ENCODE results near the gene CYP3A5. TPM values are rescaled to one million over a fixed set of nuclear protein-coding genes. Genes with fewer than 3 reads are reported as not detected.

Gene CYP3A5
- total and polyA plus RNA-seq, 2 of the 13 experiments (the other 11 are each of a cell fraction or from before 2014, with no cell fraction given): 5.7 to 9.3 TPM

DNA sequence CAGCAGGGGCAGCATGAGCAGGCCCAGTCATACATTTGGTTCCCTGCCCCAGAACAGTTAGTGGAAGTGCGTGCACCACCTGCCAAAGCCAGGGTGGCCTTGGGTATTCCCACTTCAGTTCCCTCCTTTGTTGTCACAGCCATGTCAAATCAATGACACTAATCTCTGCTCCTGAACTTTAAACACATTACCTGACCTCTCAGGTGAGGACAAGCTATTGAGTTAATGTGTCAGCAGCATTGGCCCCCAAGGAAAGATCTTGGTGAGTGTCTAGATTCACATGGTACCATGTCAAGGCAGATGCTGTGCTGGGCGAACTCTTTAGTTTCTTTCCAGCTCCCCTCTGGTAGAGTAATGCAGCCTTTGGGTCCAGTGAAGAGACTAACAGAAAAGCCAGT, 2.1 kb downstream of the CYP3A5 start (continued):
- TF ChIP-seq, protein P1, sequence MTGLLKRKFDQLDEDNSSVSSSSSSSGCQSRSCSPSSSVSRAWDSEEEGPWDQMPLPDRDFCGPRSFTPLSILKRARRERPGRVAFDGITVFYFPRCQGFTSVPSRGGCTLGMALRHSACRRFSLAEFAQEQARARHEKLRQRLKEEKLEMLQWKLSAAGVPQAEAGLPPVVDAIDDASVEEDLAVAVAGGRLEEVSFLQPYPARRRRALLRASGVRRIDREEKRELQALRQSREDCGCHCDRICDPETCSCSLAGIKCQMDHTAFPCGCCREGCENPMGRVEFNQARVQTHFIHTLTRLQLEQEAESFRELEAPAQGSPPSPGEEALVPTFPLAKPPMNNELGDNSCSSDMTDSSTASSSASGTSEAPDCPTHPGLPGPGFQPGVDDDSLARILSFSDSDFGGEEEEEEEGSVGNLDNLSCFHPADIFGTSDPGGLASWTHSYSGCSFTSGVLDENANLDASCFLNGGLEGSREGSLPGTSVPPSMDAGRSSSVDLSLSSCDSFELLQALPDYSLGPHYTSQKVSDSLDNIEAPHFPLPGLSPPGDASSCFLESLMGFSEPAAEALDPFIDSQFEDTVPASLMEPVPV (CRISPR knock-in tag; IDR thresholded peaks at IDR 0.05): no peak
- TF ChIP-seq KDM5A (IDR thresholded peaks at IDR 0.05; ENCODE audit: borderline replicate concordance, low read length) (no peak), HOXD1 (CRISPR knock-in tag; IDR thresholded peaks at IDR 0.05) (peak; percentile 88), SP1 (IDR thresholded peaks at IDR 0.05) (no peak), SP1 (CRISPR knock-in tag; IDR thresholded peaks at IDR 0.05) (no peak), SYNCRIP (IDR thresholded peaks at IDR 0.05; ENCODE audit: insufficient read depth, low read depth, low read length) (no peak), POLR2A (IDR thresholded peaks at IDR 0.05; ENCODE audit: insufficient read depth in 1 of 2, low read depth in 2 of 2, low read length in 2 of 2) (no peak), ZFP62 (CRISPR knock-in tag; IDR thresholded peaks at IDR 0.05) (no peak), MYNN (CRISPR knock-in tag; IDR thresholded peaks at IDR 0.05; ENCODE audit: low read depth) (no peak), ZC3H13 (CRISPR knock-in tag; IDR thresholded peaks at IDR 0.05) (no peak), ZNF614 (CRISPR knock-in tag; IDR thresholded peaks at IDR 0.05; ENCODE audit: borderline replicate concordance) (no peak), TP53 (CRISPR knock-in tag; conservative IDR thresholded peaks at IDR 0.05) (0 out of 2 replicates have a peak, but pooled peaks have one; percentile 61), ZMYM2 (CRISPR knock-in tag; IDR thresholded peaks at IDR 0.05) (0 out of 2 replicates have a peak, but pooled peaks have one; percentile 67), GABPA (IDR thresholded peaks at IDR 0.05; ENCODE audit: low read depth, low read length) (no peak), GABPA (CRISPR knock-in tag; IDR thresholded peaks at IDR 0.05; ENCODE audit: low read depth) (peak; percentile 56), CEBPG (CRISPR knock-in tag; IDR thresholded peaks at IDR 0.05) (no peak; the same call in 1 of the 2 replicates), SP5 (CRISPR knock-in tag; IDR thresholded peaks at IDR 0.05; ENCODE audit: borderline replicate concordance, low read depth) (peak; percentile 58; the same call in 1 of the 2 replicates), KDM6A (CRISPR knock-in tag; IDR thresholded peaks at IDR 0.05; ENCODE audit: low read depth) (no peak), SIX1 (CRISPR knock-in tag; IDR thresholded peaks at IDR 0.05; ENCODE audit: borderline replicate concordance) (peak; percentile 57; the same call in 1 of the 2 replicates)
- TF ChIP-seq, protein P2, sequence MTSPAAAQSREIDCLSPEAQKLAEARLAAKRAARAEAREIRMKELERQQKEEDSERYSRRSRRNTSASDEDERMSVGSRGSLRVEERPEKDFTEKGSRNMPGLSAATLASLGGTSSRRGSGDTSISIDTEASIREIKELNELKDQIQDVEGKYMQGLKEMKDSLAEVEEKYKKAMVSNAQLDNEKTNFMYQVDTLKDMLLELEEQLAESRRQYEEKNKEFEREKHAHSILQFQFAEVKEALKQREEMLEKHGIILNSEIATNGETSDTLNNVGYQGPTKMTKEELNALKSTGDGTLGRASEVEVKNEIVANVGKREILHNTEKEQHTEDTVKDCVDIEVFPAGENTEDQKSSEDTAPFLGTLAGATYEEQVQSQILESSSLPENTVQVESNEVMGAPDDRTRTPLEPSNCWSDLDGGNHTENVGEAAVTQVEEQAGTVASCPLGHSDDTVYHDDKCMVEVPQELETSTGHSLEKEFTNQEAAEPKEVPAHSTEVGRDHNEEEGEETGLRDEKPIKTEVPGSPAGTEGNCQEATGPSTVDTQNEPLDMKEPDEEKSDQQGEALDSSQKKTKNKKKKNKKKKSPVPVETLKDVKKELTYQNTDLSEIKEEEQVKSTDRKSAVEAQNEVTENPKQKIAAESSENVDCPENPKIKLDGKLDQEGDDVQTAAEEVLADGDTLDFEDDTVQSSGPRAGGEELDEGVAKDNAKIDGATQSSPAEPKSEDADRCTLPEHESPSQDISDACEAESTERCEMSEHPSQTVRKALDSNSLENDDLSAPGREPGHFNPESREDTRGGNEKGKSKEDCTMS (CRISPR knock-in tag; conservative IDR thresholded peaks at IDR 0.05): no peak
- TF ChIP-seq, protein P3, sequence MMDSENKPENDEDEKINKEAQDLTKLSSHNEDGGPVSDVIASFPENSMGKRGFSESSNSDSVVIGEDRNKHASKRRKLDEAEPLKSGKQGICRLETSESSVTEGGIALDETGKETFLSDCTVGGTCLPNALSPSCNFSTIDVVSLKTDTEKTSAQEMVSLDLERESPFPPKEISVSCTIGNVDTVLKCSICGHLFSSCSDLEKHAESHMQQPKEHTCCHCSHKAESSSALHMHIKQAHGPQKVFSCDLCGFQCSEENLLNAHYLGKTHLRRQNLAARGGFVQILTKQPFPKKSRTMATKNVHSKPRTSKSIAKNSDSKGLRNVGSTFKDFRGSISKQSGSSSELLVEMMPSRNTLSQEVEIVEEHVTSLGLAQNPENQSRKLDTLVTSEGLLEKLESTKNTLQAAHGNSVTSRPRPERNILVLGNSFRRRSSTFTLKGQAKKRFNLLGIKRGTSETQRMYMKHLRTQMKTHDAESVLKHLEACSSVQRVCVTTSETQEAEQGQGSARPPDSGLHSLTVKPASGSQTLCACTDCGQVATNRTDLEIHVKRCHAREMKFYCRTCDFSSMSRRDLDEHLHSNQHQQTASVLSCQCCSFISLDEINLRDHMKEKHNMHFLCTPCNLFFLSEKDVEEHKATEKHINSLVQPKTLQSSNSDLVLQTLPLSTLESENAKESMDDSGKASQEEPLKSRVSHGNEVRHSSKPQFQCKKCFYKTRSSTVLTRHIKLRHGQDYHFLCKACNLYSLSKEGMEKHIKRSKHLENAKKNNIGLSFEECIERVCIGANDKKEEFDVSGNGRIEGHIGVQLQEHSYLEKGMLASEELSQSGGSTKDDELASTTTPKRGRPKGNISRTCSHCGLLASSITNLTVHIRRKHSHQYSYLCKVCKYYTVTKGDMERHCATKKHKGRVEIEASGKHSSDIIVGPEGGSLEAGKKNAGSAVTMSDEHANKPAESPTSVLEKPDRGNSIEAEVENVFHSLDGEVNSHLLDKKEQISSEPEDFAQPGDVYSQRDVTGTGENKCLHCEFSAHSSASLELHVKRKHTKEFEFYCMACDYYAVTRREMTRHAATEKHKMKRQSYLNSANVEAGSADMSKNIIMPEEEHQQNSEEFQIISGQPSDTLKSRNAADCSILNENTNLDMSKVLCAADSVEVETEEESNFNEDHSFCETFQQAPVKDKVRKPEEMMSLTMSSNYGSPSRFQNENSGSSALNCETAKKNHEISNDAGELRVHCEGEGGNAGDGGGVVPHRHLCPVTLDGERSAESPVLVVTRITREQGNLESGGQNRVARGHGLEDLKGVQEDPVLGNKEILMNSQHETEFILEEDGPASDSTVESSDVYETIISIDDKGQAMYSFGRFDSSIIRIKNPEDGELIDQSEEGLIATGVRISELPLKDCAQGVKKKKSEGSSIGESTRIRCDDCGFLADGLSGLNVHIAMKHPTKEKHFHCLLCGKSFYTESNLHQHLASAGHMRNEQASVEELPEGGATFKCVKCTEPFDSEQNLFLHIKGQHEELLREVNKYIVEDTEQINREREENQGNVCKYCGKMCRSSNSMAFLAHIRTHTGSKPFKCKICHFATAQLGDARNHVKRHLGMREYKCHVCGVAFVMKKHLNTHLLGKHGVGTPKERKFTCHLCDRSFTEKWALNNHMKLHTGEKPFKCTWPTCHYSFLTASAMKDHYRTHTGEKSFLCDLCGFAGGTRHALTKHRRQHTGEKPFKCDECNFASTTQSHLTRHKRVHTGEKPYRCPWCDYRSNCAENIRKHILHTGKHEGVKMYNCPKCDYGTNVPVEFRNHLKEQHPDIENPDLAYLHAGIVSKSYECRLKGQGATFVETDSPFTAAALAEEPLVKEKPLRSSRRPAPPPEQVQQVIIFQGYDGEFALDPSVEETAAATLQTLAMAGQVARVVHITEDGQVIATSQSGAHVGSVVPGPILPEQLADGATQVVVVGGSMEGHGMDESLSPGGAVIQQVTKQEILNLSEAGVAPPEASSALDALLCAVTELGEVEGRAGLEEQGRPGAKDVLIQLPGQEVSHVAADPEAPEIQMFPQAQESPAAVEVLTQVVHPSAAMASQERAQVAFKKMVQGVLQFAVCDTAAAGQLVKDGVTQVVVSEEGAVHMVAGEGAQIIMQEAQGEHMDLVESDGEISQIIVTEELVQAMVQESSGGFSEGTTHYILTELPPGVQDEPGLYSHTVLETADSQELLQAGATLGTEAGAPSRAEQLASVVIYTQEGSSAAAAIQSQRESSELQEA (CRISPR knock-in tag; IDR thresholded peaks at IDR 0.05; ENCODE audit: not compliant biosample characterization): peak; percentile 35

All from HepG2 (cell line).